ENCODE measurements around the gene MAP2K7. TPM values are rescaled to one million over a fixed set of nuclear protein-coding genes. Genes with fewer than 3 reads are reported as not detected.
"Not testable (repeated sequence)": the region's sequence is repeated elsewhere in the genome, so short reads cannot be mapped to it uniquely, and the experiment has no call there.

Gene MAP2K7
- total RNA-seq, 3 donors from 2014 or later = 13.3 to 17.1 (median 13.8) TPM

DNA sequence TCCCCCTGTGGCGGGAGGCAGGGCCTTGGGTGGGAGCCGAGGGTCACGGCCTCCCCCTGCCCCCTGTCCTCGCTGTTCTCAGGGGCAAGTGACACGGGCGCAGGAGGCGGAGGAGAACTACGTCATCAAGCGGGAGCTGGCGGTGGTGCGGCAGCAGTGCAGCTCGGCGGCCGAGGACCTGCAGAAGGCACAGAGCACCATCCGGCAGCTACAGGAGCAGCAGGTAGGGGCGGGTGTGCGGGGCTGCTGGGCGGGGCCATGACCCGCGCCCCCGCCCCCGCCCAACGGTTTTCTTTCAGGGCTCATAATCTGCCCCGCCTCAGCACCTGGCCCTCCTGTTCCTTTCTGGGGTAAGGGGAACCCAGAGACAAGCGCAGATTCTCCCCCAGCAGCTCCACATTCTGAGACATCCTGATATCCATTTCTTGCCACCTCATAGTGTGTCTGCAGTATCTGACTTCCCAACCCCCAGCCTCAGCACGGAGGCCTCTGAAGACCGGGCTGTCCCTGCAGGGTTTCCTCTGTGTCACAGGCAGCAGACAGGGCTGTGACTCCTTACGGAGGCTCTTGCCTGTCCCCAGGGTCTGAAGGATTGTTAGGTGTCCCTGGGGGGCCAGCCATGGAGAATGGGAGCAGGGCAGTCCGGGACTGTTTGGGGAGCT is 45.4 kb upstream of the MAP2K7 start:
- no peak for DNase-seq (ENCODE audit: low spot score in 2 of 2)
- H3K27me3 ChIP-seq = no peaks in the 10 kb centered on the region
- TF ChIP-seq POLR2A (IDR thresholded peaks at IDR 0.05) (no peak), POLR2AphosphoS5 (IDR thresholded peaks at IDR 0.05) (no peak)
- TF ChIP-seq, protein P1, sequence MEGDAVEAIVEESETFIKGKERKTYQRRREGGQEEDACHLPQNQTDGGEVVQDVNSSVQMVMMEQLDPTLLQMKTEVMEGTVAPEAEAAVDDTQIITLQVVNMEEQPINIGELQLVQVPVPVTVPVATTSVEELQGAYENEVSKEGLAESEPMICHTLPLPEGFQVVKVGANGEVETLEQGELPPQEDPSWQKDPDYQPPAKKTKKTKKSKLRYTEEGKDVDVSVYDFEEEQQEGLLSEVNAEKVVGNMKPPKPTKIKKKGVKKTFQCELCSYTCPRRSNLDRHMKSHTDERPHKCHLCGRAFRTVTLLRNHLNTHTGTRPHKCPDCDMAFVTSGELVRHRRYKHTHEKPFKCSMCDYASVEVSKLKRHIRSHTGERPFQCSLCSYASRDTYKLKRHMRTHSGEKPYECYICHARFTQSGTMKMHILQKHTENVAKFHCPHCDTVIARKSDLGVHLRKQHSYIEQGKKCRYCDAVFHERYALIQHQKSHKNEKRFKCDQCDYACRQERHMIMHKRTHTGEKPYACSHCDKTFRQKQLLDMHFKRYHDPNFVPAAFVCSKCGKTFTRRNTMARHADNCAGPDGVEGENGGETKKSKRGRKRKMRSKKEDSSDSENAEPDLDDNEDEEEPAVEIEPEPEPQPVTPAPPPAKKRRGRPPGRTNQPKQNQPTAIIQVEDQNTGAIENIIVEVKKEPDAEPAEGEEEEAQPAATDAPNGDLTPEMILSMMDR (IDR thresholded peaks at IDR 0.05) = no peak
- no peaks in the 10 kb centered on the region for H3K9me3 ChIP-seq
- no peak overlapping the region for H3K27ac ChIP-seq
- intact Hi-C loops (cut with DNase I; ENCODE audit: low total_unique reads) = no loop called here
- H3K36me3 ChIP-seq = no peaks in the 10 kb centered on the region
- H3K4me3 ChIP-seq = no peak overlapping the region
- peaks cover 0 to 8% of the 10 kb centered on the region in 2 donors for H3K4me1 ChIP-seq

DNA sequence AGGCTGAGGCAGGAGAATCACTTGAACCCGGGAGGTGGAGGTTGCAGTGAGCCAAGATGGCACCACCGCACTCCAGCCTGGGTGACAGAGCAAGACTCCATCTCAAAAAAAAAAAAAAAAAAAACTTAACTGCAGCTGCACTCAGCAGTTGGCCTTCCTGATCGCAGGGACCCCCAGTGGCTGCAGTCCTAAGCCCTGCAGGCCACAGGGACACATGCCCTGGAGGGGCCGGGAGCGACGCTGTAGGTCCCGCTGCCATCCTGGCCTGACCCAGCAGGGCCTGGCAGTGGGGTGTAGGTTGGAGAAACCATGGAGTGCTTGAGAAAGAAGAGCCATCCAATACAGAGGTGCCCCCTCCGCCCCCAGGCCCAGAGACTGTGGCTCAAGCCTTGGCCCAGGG is 44.6 kb upstream of the MAP2K7 start:
- H3K4me1 ChIP-seq; intact Hi-C loops (cut with DNase I; ENCODE audit: low total_unique reads); DNase-seq (ENCODE audit: low spot score in 2 of 2); H3K36me3 ChIP-seq; H3K9me3 ChIP-seq; H3K4me3 ChIP-seq; H3K27ac ChIP-seq; H3K27me3 ChIP-seq: not testable (repeated sequence)

DNA sequence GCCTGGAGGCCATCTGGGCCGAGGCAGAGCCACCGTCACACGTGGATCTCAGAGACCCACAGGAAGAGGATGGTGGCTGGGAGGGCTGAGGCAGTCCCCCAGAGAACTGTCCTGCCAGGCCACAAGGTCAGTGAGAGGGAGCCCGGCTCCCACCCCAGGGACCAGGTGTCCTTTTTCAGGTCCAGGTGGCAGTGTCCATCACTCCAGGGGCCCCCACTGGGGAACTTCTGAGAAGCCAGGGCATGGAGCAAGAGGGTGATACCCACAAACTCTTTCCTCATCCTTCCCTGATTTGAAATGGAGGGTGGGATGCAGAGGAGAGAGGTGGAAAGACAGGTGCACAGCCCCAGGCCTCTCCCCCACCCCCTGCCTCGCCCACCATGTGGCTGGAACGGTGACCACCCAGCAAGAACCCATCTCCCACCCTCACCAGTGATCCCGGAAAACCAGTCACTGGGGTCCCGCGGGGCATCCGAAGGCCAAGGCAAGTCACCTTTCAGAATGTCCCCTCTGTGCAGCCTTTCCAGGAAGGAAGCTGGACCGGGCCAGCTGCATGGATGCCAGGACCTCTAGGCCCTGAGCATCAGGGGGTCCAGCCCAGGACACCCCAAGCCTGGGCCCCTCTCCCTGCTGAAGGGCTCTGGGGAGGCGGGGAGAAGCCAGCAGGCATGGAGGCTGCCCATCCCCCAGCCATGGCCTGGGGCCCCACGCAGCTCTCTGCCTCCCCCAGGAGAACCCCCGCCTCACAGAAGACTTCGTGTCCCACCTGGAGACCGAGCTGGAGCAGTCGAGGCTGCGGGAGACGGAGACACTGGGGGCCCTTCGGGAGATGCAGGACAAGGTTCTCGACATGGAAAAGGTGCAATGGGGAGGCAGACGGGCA is 43.6 kb upstream of the MAP2K7 start:
- intact Hi-C loops (cut with DNase I; ENCODE audit: low total_unique reads) = no loop called here
- Histone ChIP-seq H3K4me1 (peaks cover 0 to 5% of the 10 kb centered on the region in 2 donors), H3K4me3 (no peak overlapping the region), H3K27me3 (no peaks in the 10 kb centered on the region), H3K36me3 (no peaks in the 10 kb centered on the region), H3K27ac (no peak overlapping the region), H3K9me3 (no peaks in the 10 kb centered on the region)
- TF ChIP-seq POLR2A (IDR thresholded peaks at IDR 0.05) (no peak), POLR2AphosphoS5 (IDR thresholded peaks at IDR 0.05) (no peak)
- TF ChIP-seq, protein P1 (IDR thresholded peaks at IDR 0.05) = no peak
- DNase-seq (ENCODE audit: low spot score in 2 of 2) = no peak

DNA sequence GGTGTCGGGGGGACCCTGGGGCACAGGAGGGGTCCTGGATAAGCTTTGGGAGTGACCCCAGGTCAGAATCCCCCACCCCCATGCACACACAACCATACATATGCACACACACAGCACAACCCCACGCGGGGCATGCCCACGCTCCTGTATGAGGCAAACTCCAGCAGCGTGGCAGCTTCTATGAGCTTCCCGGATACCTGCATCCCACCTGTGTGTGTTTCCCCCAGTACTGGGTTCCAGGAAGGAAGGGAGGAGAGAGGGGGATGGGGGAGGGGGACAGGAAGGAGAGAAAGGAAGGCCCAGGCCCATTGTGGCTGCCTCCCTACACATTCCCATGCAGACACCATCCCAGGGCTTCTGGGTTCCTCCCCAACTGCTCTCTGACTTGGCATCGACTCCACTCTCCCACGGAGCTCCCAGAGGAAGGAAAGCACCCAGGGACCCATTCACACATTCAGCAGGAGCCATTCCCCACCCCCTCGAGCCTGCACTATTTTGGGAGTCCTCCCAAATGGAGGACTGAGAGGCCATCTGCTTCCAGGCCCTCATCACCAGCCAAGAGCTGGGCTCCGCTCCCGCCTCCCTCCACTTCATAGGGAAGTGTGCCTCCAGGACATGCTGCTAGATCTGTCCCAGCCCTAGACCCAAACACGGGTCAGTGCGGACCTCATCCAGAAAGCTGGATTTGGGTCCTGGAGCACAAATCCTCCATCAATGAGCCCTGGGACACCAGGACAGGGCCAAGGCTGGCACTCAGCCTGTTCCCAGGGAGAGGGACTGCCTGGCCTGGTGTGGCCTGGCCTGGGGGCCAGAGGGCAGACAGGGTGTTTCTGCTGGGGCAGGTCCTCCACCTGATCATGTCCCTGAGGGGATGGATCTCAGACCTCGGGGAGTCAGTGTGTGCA is 42.7 kb upstream of the MAP2K7 start:
- no peak overlapping the region for H3K27ac ChIP-seq
- H3K4me3 ChIP-seq = no peak overlapping the region
- TF ChIP-seq, protein P1 (IDR thresholded peaks at IDR 0.05) = no peak
- TF ChIP-seq POLR2AphosphoS5 (IDR thresholded peaks at IDR 0.05) (no peak), POLR2A (IDR thresholded peaks at IDR 0.05) (no peak)

DNA sequence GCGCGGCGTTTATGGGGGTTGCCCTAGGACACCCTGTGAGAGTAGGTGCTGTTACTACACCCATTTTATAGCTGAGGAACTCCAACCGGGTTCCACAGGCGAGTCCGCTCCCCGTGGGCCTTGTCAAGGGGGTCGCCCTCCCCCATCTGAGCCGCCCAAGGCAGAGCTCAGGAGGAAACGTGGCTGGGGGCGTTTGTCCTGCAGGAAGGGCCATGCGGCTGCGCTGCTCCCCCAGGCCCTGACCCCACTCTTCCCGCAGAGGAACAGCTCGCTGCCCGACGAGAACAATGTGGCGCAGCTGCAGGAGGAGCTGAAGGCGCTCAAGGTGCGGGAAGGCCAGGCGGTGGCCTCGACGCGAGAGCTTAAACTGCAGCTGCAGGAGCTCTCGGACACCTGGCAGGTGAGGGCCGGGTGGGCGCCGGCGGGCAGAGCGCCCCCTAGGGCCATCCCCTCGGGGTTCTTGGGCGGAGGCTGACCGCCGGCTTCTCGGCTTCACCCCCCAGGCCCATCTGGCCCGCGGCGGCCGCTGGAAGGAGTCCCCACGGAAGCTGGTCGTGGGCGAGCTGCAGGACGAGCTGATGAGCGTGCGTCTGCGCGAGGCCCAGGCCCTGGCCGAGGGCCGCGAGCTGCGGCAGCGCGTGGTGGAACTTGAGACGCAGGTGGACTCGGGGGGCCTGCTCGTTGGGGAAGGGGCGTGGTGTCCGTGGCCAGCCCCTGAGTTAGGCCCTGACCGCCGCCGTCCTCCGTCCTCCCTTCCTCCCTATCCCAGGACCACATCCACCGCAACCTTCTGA is 41.9 kb upstream of the MAP2K7 start:
- intact Hi-C loops (cut with DNase I; ENCODE audit: low total_unique reads) = no loop called here
- Histone ChIP-seq H3K27me3 (no peaks in the 10 kb centered on the region), H3K4me3 (peak overlapping the region in 2 of 3 donors; percentile 35 to 58), H3K27ac (no peak overlapping the region), H3K4me1 (peaks cover 0 to 5% of the 10 kb centered on the region in 2 donors), H3K9me3 (no peaks in the 10 kb centered on the region), H3K36me3 (no peaks in the 10 kb centered on the region)
- TF ChIP-seq POLR2AphosphoS5 (IDR thresholded peaks at IDR 0.05) (no peak), POLR2A (IDR thresholded peaks at IDR 0.05) (no peak)
- TF ChIP-seq, protein P1 (IDR thresholded peaks at IDR 0.05) = no peak
- no peak for DNase-seq (ENCODE audit: low spot score in 2 of 2)

More for the DNA sequence above, 42.7 kb upstream of the MAP2K7 start:
- intact Hi-C loops (cut with DNase I; ENCODE audit: low total_unique reads) = no loop called here
- no peak for DNase-seq (ENCODE audit: low spot score in 2 of 2)
- no peaks in the 10 kb centered on the region for H3K9me3 ChIP-seq
- H3K4me1 ChIP-seq = peaks cover 0 to 5% of the 10 kb centered on the region in 2 donors
- H3K27me3 ChIP-seq = no peaks in the 10 kb centered on the region
- H3K36me3 ChIP-seq = no peaks in the 10 kb centered on the region
